ENCODE data around the gene MAGI1. TPM values are rescaled to one million over a fixed set of nuclear protein-coding genes. Genes with fewer than 3 reads are reported as not detected.

Gene MAGI1
- total RNA-seq, 1 experiment from 2014 or later = 38.6 TPM

DNA sequence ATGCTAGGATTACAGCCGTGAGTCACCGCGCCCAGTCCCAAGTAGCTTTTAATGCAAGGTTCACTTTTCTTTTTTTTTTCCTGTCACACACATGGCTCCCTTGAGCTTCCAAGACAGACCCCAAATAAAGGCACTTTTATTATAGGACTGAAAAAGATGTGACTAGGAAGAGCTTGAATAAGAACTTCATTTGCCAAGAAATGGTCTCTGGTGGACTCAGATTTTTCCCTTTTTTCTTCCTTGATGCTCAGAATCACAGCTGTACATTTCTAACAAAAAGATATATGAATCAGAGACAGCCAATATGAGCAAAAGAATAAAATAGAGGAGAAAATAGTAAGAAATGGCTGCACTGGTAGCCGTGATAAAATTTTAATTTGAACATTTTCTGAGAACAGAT lies 337.2 kb downstream of the MAGI1 start:
- CTCF ChIA-PET = no interaction called here

More for the DNA sequence above, 337.2 kb downstream of the MAGI1 start:
- intact Hi-C loops (cut with micrococcal nuclease) = no loop called here
- Histone ChIP-seq H3K9me2 (ENCODE audit: insufficient read depth) (no peaks in the 10 kb centered on the region), H3K4me1 (ENCODE audit: control insufficient read depth in 1 of 2, insufficient read depth in 2 of 2, low read length in 2 of 2) (no peaks in the 10 kb centered on the region), H4K20me1 (ENCODE audit: insufficient read depth) (peaks cover 9% of the 10 kb centered on the region; the same call in 1 of the 2 replicates), H3K36me3 (ENCODE audit: control insufficient read depth in 1 of 2, insufficient read depth in 2 of 2, low read length in 2 of 2) (no peaks in the 10 kb centered on the region), H2AFZ (ENCODE audit: low read depth, low read length, poor library complexity, severe bottlenecking) (no peak overlapping the region), H3K4me3 (replicated peaks in 1 of 2; ENCODE audit: low read depth in 1 of 2, low read length in 2 of 2) (no peak overlapping the region), H3K79me2 (ENCODE audit: insufficient read depth, low read length) (no peaks in the 10 kb centered on the region), H3K4me2 (ENCODE audit: low read length) (no peak overlapping the region), H3K9me3 (ENCODE audit: control insufficient read depth in 1 of 2, insufficient read depth in 1 of 2, low read depth in 1 of 2, low read length in 2 of 2) (no peaks in the 10 kb centered on the region), H3K27ac (ENCODE audit: low read depth, low read length) (no peak overlapping the region), H3K9ac (ENCODE audit: low read length) (no peak overlapping the region), H3K27me3 (ENCODE audit: insufficient read depth, low read length) (no peaks in the 10 kb centered on the region)
- POLR2A ChIA-PET = no interaction called here
- ATAC-seq = no peak
- no TSS peak for BruUV-seq (replicated peaks)
- DNase-seq (ENCODE audit: low read depth, low spot score) = no peak
- no peak for TF ChIP-seq EZH2 (IDR thresholded peaks at IDR 0.05)
- TF ChIP-seq FOSL1 (IDR thresholded peaks at IDR 0.05; ENCODE audit: low read depth) = no peak
- no peak for TF ChIP-seq JUND (IDR thresholded peaks at IDR 0.05)
- TF ChIP-seq CBX3 (IDR thresholded peaks at IDR 0.05; ENCODE audit: low read depth) = no peak
- TF ChIP-seq, protein P1, sequence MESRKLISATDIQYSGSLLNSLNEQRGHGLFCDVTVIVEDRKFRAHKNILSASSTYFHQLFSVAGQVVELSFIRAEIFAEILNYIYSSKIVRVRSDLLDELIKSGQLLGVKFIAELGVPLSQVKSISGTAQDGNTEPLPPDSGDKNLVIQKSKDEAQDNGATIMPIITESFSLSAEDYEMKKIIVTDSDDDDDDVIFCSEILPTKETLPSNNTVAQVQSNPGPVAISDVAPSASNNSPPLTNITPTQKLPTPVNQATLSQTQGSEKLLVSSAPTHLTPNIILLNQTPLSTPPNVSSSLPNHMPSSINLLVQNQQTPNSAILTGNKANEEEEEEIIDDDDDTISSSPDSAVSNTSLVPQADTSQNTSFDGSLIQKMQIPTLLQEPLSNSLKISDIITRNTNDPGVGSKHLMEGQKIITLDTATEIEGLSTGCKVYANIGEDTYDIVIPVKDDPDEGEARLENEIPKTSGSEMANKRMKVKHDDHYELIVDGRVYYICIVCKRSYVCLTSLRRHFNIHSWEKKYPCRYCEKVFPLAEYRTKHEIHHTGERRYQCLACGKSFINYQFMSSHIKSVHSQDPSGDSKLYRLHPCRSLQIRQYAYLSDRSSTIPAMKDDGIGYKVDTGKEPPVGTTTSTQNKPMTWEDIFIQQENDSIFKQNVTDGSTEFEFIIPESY (IDR thresholded peaks at IDR 0.05; ENCODE audit: extremely low read depth, insufficient replicate concordance, low read length) = no peak
- no peak for TF ChIP-seq EGR1 (IDR thresholded peaks at IDR 0.05; ENCODE audit: low read depth)
- TF ChIP-seq YY1 (IDR thresholded peaks at IDR 0.05; ENCODE audit: extremely low read depth, insufficient replicate concordance, low read depth, low read length) = no peak
- TF ChIP-seq SP1 (IDR thresholded peaks at IDR 0.05; ENCODE audit: low read depth) = no peak
- no peak for TF ChIP-seq POLR2A (IDR thresholded peaks at IDR 0.05; ENCODE audit: borderline replicate concordance, extremely low read depth, insufficient read depth, insufficient read length)
- TF ChIP-seq ZNF274 (IDR thresholded peaks at IDR 0.05; ENCODE audit: low read depth, low read length) = no peak
- TF ChIP-seq CEBPB (IDR thresholded peaks at IDR 0.05; ENCODE audit: low read depth) = no peak
- TF ChIP-seq TCF7L2 (IDR thresholded peaks at IDR 0.05; ENCODE audit: borderline replicate concordance, extremely low read depth, insufficient read depth, insufficient read length) = no peak
- TF ChIP-seq ZFX (IDR thresholded peaks at IDR 0.05) = no peak
- no peak for TF ChIP-seq EZH2phosphoT487 (IDR thresholded peaks at IDR 0.05; ENCODE audit: borderline replicate concordance)
- TF ChIP-seq, protein P2, sequence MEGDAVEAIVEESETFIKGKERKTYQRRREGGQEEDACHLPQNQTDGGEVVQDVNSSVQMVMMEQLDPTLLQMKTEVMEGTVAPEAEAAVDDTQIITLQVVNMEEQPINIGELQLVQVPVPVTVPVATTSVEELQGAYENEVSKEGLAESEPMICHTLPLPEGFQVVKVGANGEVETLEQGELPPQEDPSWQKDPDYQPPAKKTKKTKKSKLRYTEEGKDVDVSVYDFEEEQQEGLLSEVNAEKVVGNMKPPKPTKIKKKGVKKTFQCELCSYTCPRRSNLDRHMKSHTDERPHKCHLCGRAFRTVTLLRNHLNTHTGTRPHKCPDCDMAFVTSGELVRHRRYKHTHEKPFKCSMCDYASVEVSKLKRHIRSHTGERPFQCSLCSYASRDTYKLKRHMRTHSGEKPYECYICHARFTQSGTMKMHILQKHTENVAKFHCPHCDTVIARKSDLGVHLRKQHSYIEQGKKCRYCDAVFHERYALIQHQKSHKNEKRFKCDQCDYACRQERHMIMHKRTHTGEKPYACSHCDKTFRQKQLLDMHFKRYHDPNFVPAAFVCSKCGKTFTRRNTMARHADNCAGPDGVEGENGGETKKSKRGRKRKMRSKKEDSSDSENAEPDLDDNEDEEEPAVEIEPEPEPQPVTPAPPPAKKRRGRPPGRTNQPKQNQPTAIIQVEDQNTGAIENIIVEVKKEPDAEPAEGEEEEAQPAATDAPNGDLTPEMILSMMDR (IDR thresholded peaks at IDR 0.05 in 2 of 3, conservative IDR thresholded peaks at IDR 0.05 in 1 of 3; ENCODE audit: borderline replicate concordance in 1 of 3, insufficient read depth in 1 of 3, low read depth in 2 of 3, low read length in 2 of 3) = no peak
- no peak for TF ChIP-seq SIN3A (IDR thresholded peaks at IDR 0.05; ENCODE audit: low read depth)
- no peak for TF ChIP-seq RAD21 (IDR thresholded peaks at IDR 0.05; ENCODE audit: low read depth)
- TF ChIP-seq, protein P3, sequence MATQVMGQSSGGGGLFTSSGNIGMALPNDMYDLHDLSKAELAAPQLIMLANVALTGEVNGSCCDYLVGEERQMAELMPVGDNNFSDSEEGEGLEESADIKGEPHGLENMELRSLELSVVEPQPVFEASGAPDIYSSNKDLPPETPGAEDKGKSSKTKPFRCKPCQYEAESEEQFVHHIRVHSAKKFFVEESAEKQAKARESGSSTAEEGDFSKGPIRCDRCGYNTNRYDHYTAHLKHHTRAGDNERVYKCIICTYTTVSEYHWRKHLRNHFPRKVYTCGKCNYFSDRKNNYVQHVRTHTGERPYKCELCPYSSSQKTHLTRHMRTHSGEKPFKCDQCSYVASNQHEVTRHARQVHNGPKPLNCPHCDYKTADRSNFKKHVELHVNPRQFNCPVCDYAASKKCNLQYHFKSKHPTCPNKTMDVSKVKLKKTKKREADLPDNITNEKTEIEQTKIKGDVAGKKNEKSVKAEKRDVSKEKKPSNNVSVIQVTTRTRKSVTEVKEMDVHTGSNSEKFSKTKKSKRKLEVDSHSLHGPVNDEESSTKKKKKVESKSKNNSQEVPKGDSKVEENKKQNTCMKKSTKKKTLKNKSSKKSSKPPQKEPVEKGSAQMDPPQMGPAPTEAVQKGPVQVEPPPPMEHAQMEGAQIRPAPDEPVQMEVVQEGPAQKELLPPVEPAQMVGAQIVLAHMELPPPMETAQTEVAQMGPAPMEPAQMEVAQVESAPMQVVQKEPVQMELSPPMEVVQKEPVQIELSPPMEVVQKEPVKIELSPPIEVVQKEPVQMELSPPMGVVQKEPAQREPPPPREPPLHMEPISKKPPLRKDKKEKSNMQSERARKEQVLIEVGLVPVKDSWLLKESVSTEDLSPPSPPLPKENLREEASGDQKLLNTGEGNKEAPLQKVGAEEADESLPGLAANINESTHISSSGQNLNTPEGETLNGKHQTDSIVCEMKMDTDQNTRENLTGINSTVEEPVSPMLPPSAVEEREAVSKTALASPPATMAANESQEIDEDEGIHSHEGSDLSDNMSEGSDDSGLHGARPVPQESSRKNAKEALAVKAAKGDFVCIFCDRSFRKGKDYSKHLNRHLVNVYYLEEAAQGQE (IDR thresholded peaks at IDR 0.05; ENCODE audit: low read depth) = no peak
- TF ChIP-seq, protein P4, sequence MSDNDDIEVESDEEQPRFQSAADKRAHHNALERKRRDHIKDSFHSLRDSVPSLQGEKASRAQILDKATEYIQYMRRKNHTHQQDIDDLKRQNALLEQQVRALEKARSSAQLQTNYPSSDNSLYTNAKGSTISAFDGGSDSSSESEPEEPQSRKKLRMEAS (IDR thresholded peaks at IDR 0.05) = no peak
- RAD21 ChIA-PET (ENCODE audit: low non-redundant PET in 1 of 2, low total read pairs in 2 of 2, uncharacterized antibody in 2 of 2, unreplicated experiment in 2 of 2) = no interaction called here
